HepG2 (cell line): ENCODE measurements around the gene GP1BA. TPM values are rescaled to one million over a fixed set of nuclear protein-coding genes. Genes with fewer than 3 reads are reported as not detected.
A peak's percentile ranks its signal among the peaks of the same experiment; 100 is the strongest.

Experiments used
- CREM ChIP-seq, 2 experiments: sonication (generic) in 1 of 2; formaldehyde crosslinking in 1 of 2; IDR thresholded peaks; 2 replicates each; pipeline versions ENCODE4 v1.4.0 to v1.6.1; 2016 to 2020; ENCODE audit warnings: antibody characterized with exemption in 1 of 2, mild to moderate bottlenecking in 1 of 2, missing genetic modification reagents in 1 of 2
- DMAP1 ChIP-seq: IDR thresholded peaks from 2 replicates; pipeline ENCODE4 v1.6.1; 2016
- DR1 ChIP-seq: sonication (generic); formaldehyde crosslinking; IDR thresholded peaks from 2 replicates; pipeline ENCODE4 v1.8.0; 2021; ENCODE audit warnings: mild to moderate bottlenecking, missing genetic modification reagents, inconsistent platforms
- HNF4A ChIP-seq: sonication (generic); formaldehyde crosslinking; IDR thresholded peaks from 2 replicates; pipeline ENCODE4 v1.4.0; 2020; ENCODE audit warnings: missing genetic modification reagents
- HNRNPUL1 ChIP-seq: fragments of 200-400 bp; formaldehyde crosslinking; IDR thresholded peaks from 2 replicates; pipeline ENCODE4 v1.6.1; 2017; ENCODE audit warnings: low read depth, mild to moderate bottlenecking, low read length, moderate library complexity
- NCOA2 ChIP-seq: sonication (generic); formaldehyde crosslinking; IDR thresholded peaks from 2 replicates; pipeline ENCODE4 v1.8.0; 2022; ENCODE audit warnings: inconsistent platforms
- RBM22 ChIP-seq: fragments of 200-400 bp; formaldehyde crosslinking; optimal IDR thresholded peaks from 2 replicates; pipeline ENCODE3; 2017; ENCODE audit warnings: mild to moderate bottlenecking, low read length, moderate library complexity
- RXRA ChIP-seq: sonication (generic); formaldehyde crosslinking; IDR thresholded peaks from 2 replicates; pipeline ENCODE4 v1.5.1; 2020; ENCODE audit warnings: missing genetic modification reagents
- SIN3A ChIP-seq: IDR thresholded peaks from 2 replicates; pipeline ENCODE4 v1.6.1; 2011; ENCODE audit warnings: low read depth, mild to moderate bottlenecking, control low read depth, low read length, borderline replicate concordance
- SOX6 ChIP-seq, 2 experiments: fragments of 450-650 bp in 1 of 2; sonication (generic) in 1 of 2; formaldehyde crosslinking in 1 of 2; IDR thresholded peaks; 2 replicates each; pipeline versions ENCODE4 v1.4.0 to v1.6.1; 2017 to 2020; ENCODE audit warnings: antibody characterized with exemption in 1 of 2, mild to moderate bottlenecking in 1 of 2, missing genetic modification reagents in 1 of 2
- SP1 ChIP-seq, 2 experiments: fragments of 450-650 bp in 1 of 2; sonication (generic) in 1 of 2; formaldehyde crosslinking in 1 of 2; IDR thresholded peaks; 2 replicates each; pipeline versions ENCODE4 v1.4.0 to v1.6.1; 2016 to 2020; ENCODE audit warnings: missing genetic modification reagents in 1 of 2
- SP4 ChIP-seq: sonication (generic); formaldehyde crosslinking; IDR thresholded peaks from 2 replicates; pipeline ENCODE4 v1.8.1; 2023; ENCODE audit warnings: mild to moderate bottlenecking, missing genetic modification reagents
- SRY ChIP-seq: sonication (generic); formaldehyde crosslinking; IDR thresholded peaks from 2 replicates; pipeline ENCODE4 v1.8.0; 2022; ENCODE audit warnings: mild to moderate bottlenecking, missing genetic modification reagents
- TEAD3 ChIP-seq: optimal IDR thresholded peaks from 2 replicates; pipeline ENCODE3; 2016; ENCODE audit warnings: borderline replicate concordance
- ZC3H13 ChIP-seq: sonication (generic); formaldehyde crosslinking; IDR thresholded peaks from 2 replicates; pipeline ENCODE4 v1.8.1; 2023; ENCODE audit warnings: mild to moderate bottlenecking, missing genetic modification reagents, moderate library complexity
- ZC3H4 ChIP-seq: sonication (generic); formaldehyde crosslinking; IDR thresholded peaks from 2 replicates; pipeline ENCODE4 v1.4.0; 2020; ENCODE audit warnings: missing genetic modification reagents, borderline replicate concordance
- ZMYM4 ChIP-seq: sonication (generic); formaldehyde crosslinking; IDR thresholded peaks from 2 replicates; pipeline ENCODE4 v1.8.1; 2023; ENCODE audit warnings: mild to moderate bottlenecking, missing genetic modification reagents
- ZNF136 ChIP-seq: sonication (generic); formaldehyde crosslinking; IDR thresholded peaks from 2 replicates; pipeline ENCODE4 v1.8.1; 2022; ENCODE audit warnings: low read depth, mild to moderate bottlenecking, moderate library complexity, missing genetic modification reagents
- ZNF225 ChIP-seq: sonication (generic); formaldehyde crosslinking; IDR thresholded peaks from 2 replicates; pipeline ENCODE4 v1.4.0; 2020; ENCODE audit warnings: mild to moderate bottlenecking, missing genetic modification reagents
- ZNF558 ChIP-seq: sonication (generic); formaldehyde crosslinking; IDR thresholded peaks from 2 replicates; pipeline ENCODE4 v1.9.0; 2022; ENCODE audit warnings: mild to moderate bottlenecking, missing genetic modification reagents, borderline replicate concordance
- ZNF569 ChIP-seq: sonication (generic); formaldehyde crosslinking; IDR thresholded peaks from 2 replicates; pipeline ENCODE4 v1.5.0; 2020; ENCODE audit warnings: mild to moderate bottlenecking, missing genetic modification reagents, moderate library complexity, borderline replicate concordance
- polyA plus RNA-seq, 8 experiments: library from polyadenylated mRNA; depleted of rRNA in 3 of 8; stranded (reverse) in 7 of 8; unstranded in 1 of 8; fragments of >200 nt; fragmentation: Illumina TruSeq in 4 of 8; extraction: Trizol in 4 of 8; gene quantifications; 2 replicates each; pipeline versions ENCODE4 v1.2.1 to v1.2.3, GENCODE V29; 2011 to 2016; ENCODE audit warnings: low read depth in 4 of 8, missing spikeins in 1 of 8, mixed read lengths in 1 of 8; ENCODE audit not compliant: insufficient read depth in 1 of 8
- total RNA-seq, 5 experiments: library from RNA; depleted of rRNA; stranded (reverse); fragments of >200 nt; fragmentation: Illumina TruSeq; extraction: Trizol; gene quantifications; 2 replicates each; pipeline ENCODE4 v1.2.3, GENCODE V29; 2016; ENCODE audit warnings: low read depth in 1 of 5
- TF ChIP-seq, protein P1 (sequence below): IDR thresholded peaks from 2 replicates; pipeline ENCODE4 v1.6.1; 2016; ENCODE audit warnings: low read depth, control low read depth
- TF ChIP-seq, protein P2 (sequence below): sonication (generic); formaldehyde crosslinking; IDR thresholded peaks from 2 replicates; pipeline ENCODE4 v1.4.0; 2020; ENCODE audit warnings: missing genetic modification reagents, borderline replicate concordance
- TF ChIP-seq, protein P3 (sequence below): sonication (generic); formaldehyde crosslinking; IDR thresholded peaks from 2 replicates; pipeline ENCODE4 v1.5.0; 2020; ENCODE audit warnings: missing genetic modification reagents

The GP1BA gene
- total and polyA plus RNA-seq, 2 of the 13 experiments (the other 11 are each of a cell fraction or from before 2014, with no cell fraction given) = not detected

DNA sequence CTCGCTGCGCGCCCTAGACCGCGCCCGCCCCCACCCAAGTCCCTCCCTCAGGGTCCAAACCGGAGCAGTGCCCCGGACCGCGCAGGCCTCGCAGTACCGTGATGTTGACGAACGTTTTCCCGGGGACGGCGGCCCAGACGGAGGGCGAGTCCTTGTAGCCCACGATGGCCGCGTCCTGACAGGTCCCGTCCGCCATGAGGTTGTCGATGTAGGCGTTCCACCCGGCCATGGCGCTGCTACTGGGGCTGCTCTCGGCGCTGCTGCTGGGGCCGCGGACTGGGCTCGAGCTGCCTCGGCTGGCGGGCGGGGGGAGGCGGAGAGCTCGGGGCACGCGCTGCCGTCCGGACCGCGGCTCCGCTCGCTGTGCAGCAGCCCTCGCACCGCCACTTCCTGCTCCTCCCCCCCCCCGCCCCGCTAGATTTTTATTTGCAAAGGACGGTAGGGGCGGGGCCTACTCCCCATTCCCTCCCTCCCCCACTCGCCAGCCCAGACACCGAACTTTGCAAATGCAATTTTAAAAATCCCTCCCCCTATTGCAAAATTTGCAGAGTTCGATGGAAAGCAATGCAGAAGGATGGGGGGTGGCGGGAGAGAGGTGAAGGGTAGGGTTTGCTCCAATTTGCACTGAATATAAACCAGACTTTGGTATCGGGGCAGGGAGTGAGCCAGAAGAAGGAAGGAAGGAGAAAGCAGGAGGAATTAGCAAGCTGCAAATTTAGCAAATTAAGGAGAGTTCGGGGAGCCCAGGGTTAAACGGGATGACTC is 16.3 kb downstream of the GP1BA start, which contains the start of gene PFN1 (continued):
- TF ChIP-seq, protein P1, sequence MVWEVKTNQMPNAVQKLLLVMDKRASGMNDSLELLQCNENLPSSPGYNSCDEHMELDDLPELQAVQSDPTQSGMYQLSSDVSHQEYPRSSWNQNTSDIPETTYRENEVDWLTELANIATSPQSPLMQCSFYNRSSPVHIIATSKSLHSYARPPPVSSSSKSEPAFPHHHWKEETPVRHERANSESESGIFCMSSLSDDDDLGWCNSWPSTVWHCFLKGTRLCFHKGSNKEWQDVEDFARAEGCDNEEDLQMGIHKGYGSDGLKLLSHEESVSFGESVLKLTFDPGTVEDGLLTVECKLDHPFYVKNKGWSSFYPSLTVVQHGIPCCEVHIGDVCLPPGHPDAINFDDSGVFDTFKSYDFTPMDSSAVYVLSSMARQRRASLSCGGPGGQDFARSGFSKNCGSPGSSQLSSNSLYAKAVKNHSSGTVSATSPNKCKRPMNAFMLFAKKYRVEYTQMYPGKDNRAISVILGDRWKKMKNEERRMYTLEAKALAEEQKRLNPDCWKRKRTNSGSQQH = no peak
- TF ChIP-seq, protein P2, sequence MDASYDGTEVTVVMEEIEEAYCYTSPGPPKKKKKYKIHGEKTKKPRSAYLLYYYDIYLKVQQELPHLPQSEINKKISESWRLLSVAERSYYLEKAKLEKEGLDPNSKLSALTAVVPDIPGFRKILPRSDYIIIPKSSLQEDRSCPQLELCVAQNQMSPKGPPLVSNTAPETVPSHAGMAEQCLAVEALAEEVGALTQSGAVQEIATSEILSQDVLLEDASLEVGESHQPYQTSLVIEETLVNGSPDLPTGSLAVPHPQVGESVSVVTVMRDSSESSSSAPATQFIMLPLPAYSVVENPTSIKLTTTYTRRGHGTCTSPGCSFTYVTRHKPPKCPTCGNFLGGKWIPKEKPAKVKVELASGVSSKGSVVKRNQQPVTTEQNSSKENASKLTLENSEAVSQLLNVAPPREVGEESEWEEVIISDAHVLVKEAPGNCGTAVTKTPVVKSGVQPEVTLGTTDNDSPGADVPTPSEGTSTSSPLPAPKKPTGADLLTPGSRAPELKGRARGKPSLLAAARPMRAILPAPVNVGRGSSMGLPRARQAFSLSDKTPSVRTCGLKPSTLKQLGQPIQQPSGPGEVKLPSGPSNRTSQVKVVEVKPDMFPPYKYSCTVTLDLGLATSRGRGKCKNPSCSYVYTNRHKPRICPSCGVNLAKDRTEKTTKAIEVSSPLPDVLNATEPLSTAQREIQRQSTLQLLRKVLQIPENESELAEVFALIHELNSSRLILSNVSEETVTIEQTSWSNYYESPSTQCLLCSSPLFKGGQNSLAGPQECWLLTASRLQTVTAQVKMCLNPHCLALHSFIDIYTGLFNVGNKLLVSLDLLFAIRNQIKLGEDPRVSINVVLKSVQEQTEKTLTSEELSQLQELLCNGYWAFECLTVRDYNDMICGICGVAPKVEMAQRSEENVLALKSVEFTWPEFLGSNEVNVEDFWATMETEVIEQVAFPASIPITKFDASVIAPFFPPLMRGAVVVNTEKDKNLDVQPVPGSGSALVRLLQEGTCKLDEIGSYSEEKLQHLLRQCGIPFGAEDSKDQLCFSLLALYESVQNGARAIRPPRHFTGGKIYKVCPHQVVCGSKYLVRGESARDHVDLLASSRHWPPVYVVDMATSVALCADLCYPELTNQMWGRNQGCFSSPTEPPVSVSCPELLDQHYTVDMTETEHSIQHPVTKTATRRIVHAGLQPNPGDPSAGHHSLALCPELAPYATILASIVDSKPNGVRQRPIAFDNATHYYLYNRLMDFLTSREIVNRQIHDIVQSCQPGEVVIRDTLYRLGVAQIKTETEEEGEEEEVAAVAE = no peak
- TF ChIP-seq RBM22 = no peak
- peak; percentile 85; the same call in 1 of the 2 replicates for TF ChIP-seq SRY (CRISPR knock-in tag)
- peak; percentile 97 for TF ChIP-seq ZC3H13 (CRISPR knock-in tag)
- peak; percentile 32; the same call in 1 of the 2 replicates for TF ChIP-seq SP4 (CRISPR knock-in tag)
- TF ChIP-seq HNF4A (CRISPR knock-in tag) = no peak
- 0 out of 2 replicates have a peak, but pooled peaks have one; percentile 32 for TF ChIP-seq DR1
- TF ChIP-seq ZNF136 (CRISPR knock-in tag) = 0 out of 2 replicates have a peak, but pooled peaks have one; percentile 39
- TF ChIP-seq RXRA = no peak
- no peak for TF ChIP-seq SP1 (IDR thresholded peaks at IDR 0.05)
- peak; percentile 63 for TF ChIP-seq SP1 (CRISPR knock-in tag; IDR thresholded peaks at IDR 0.05)
- TF ChIP-seq ZNF225 (CRISPR knock-in tag) = peak; percentile 47; the same call in 1 of the 2 replicates
- TF ChIP-seq NCOA2 (CRISPR knock-in tag) = no peak
- TF ChIP-seq TEAD3 = peak; percentile 0
- TF ChIP-seq SIN3A = no peak
- TF ChIP-seq HNRNPUL1 = peak; percentile 37; the same call in 1 of the 2 replicates
- peak; percentile 27; the same call in 1 of the 2 replicates for TF ChIP-seq ZNF558 (CRISPR knock-in tag)
- 0 out of 2 replicates have a peak, but pooled peaks have one; percentile 39 for TF ChIP-seq ZC3H4 (CRISPR knock-in tag)
- TF ChIP-seq ZNF569 (CRISPR knock-in tag) = no peak
- peak; percentile 37; the same call in 1 of the 2 replicates for TF ChIP-seq DMAP1 (CRISPR knock-in tag)
- no peak for TF ChIP-seq CREM (IDR thresholded peaks at IDR 0.05)
- TF ChIP-seq CREM (CRISPR knock-in tag; IDR thresholded peaks at IDR 0.05) = no peak
- TF ChIP-seq SOX6 (IDR thresholded peaks at IDR 0.05) = no peak
- peak; percentile 33 for TF ChIP-seq SOX6 (CRISPR knock-in tag; IDR thresholded peaks at IDR 0.05)
- TF ChIP-seq, protein P3, sequence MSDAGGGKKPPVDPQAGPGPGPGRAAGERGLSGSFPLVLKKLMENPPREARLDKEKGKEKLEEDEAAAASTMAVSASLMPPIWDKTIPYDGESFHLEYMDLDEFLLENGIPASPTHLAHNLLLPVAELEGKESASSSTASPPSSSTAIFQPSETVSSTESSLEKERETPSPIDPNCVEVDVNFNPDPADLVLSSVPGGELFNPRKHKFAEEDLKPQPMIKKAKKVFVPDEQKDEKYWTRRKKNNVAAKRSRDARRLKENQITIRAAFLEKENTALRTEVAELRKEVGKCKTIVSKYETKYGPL (CRISPR knock-in tag) = no peak
- TF ChIP-seq ZMYM4 (CRISPR knock-in tag) = no peak
